A172 (cell line): Measurements from ENCODE around the gene RERE. TPM values are rescaled to one million over a fixed set of nuclear protein-coding genes. Genes with fewer than 3 reads are reported as not detected.

Source experiments
- DNase-seq: peaks from one replicate; pipeline ENCODE4 v3.0.0-alpha.2; 2015; ENCODE audit warnings: low spot score
- total RNA-seq: library from RNA; depleted of rRNA; stranded (reverse); fragments of >200 nt; shearing (Covaris generic); gene quantifications from 2 replicates; pipeline ENCODE4 v1.2.3, GENCODE V29; 2014

RERE gene
- total RNA-seq, 1 experiment from 2014 or later: 7.0 TPM

GRCh38 chr1:8350914-8351684, 466.3 kb downstream of the RERE start:
- no peak for DNase-seq

- DNase-seq: no peak
Observed at GRCh38 chr1:8349961-8350360, 467.5 kb downstream of the RERE start.

- DNase-seq: no peak
Observed at GRCh38 chr1:8349473-8349865, 468.0 kb downstream of the RERE start.

GRCh38 chr1:8348777-8349472, 468.5 kb downstream of the RERE start:
- DNase-seq: no peak

- no peak for DNase-seq
Observed at GRCh38 chr1:8348047-8348776, 469.2 kb downstream of the RERE start.

- DNase-seq: no peak
Observed at GRCh38 chr1:8347635-8348034, 469.8 kb downstream of the RERE start.

- DNase-seq: no peak
Observed at GRCh38 chr1:8345621-8346415, 471.6 kb downstream of the RERE start.

GRCh38 chr1:8344893-8345507, 472.4 kb downstream of the RERE start:
- no peak for DNase-seq

GRCh38 chr1:8343464-8344001, 473.9 kb downstream of the RERE start:
- DNase-seq: peak; percentile 76

GRCh38 chr1:8343044-8343443, 474.4 kb downstream of the RERE start:
- DNase-seq: no peak

GRCh38 chr1:8342325-8342724, 475.1 kb downstream of the RERE start:
- no peak for DNase-seq

- DNase-seq: no peak
Observed at GRCh38 chr1:8340448-8340847, 477.0 kb downstream of the RERE start.

GRCh38 chr1:8339203-8339600, 478.2 kb downstream of the RERE start:
- DNase-seq: no peak

GRCh38 chr1:8338526-8339202, 478.8 kb downstream of the RERE start:
- no peak for DNase-seq

GRCh38 chr1:8337776-8338525, 479.5 kb downstream of the RERE start:
- no peak for DNase-seq

- DNase-seq: no peak
Observed at GRCh38 chr1:8335246-8335645, 482.2 kb downstream of the RERE start.

- no peak for DNase-seq
Observed at GRCh38 chr1:8334106-8334851, 483.2 kb downstream of the RERE start.

- no peak for DNase-seq
Observed at GRCh38 chr1:8333246-8333987, 484.0 kb downstream of the RERE start.
